Central memory CD4-positive, alpha-beta T cell (primary cell): ENCODE results near the gene KIF26B.

Experiments used
- DNase-seq: peaks from one replicate; pipeline ENCODE4 v3.0.0; 2022

The KIF26B gene

DNA sequence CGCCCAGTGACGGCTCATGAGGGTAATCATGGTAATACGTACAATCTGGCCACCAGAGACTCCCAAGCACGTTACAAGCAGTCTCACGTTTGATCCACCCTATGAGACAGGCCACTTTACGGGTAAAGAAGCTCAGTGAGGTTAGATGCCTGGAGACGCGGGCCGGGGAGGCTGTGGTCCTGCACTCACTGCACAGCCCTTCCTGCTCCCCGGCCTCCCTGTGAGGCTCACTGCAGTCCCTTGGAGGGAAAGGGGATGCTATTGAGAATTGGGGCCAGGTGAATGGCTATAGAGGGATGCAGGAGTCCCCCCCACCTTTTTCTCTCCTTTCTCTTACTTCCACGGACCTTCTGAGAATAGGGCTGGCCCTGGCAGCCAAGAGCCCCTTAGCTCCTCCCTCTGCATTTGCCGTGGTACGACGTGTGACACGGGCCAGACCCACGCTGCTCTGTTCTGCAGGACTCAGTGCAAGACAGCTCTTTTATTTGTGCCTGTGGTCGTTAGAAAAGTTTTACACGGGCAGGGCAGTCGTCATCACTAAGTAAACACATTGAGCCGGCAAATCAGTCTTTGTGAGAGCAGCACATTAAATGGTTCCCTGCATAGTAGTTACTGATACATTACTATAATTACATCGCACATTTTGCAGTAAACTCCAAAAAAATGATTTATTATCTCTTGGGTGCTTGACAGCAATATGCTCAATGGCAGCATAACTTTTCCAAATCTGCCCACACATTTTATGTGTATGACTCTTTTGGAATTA, 18.8 kb downstream of the KIF26B start:
- no peak for DNase-seq

GRCh38 chr1:245177071-245177900, 22.5 kb downstream of the KIF26B start:
- no peak for DNase-seq

- DNase-seq: no peak
Observed at GRCh38 chr1:245179706-245180105, 24.9 kb downstream of the KIF26B start.

GRCh38 chr1:245180496-245181157, 25.8 kb downstream of the KIF26B start:
- DNase-seq: no peak

DNA sequence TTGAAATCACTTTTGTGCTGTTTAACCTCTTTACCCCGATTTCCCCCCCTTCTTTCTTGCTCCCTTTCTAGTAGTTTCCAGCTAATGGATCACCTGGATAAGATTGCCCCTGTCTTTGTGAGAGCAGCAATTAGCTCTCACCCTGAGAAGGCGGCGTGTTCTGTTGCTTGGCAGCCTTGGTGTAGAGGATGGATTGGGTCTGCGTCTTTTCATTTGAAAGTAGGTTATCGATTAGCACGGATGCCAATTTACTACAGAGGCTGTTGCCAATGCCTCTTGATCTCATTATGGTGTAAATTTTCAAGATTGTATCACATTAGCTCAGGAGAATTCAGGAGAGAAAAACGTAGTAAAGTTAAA, 26.4 kb downstream of the KIF26B start:
- DNase-seq: no peak

DNA sequence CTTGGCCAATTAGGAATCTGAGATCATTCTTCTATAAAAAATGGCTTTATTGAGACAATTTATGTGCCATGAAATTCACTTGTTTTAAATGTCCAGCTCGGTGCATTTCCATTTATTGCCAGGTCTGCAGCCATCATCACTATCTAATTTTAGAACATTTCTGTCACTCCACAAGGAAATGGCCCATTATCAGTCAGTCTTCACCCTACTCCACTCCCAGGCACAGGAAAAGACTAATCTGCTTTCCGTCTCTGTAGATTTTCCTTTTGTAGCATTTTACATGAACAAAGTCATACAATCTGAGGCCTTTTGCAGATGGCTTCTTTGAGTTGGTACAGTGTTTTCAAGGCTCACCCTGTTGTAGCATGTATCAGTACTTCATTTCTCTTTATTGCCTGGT, 27.2 kb downstream of the KIF26B start:
- no peak for DNase-seq

- DNase-seq: no peak
Observed at GRCh38 chr1:245183429-245183828, 28.6 kb downstream of the KIF26B start.

DNA sequence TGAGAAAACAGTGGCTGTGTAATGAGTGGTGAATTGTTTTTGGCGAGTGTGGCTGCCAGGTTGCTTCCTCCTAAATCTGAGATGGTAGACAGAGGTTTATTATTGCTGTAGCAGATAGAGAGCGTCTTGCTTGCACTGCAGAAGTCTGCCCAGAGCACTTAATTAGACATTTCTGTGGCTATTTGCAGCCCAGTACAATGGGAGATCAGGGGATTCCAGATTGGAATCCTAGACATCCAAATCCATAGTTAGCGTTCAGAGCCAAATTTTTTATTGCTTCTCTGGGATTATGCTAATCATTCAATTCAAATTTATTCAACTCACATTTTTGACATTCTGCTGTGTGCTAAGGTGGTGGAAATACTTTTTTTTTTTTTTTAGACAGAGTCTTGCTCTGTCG, 30.0 kb downstream of the KIF26B start:
- DNase-seq: no peak

DNA sequence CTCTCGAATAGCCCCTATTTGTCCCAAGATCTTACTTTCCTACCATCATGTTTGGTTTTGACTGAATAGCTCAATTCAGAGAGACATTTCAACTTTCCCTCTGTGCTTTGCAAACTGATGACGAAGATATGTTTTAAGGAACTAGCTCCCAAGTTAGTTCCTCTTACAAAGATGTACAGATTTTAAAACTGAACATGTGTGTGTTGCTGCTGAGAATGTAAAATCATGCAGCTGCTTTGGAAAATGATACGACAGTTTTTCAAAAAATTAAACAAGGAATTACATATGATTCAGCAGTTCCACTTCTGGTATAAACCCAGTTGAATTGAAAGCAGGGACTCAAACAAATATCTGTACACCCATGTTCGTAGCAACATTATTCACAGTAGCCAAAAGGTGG, 33.6 kb downstream of the KIF26B start:
- no peak for DNase-seq

GRCh38 chr1:245195398-245195797, 40.6 kb downstream of the KIF26B start:
- DNase-seq: no peak

DNA sequence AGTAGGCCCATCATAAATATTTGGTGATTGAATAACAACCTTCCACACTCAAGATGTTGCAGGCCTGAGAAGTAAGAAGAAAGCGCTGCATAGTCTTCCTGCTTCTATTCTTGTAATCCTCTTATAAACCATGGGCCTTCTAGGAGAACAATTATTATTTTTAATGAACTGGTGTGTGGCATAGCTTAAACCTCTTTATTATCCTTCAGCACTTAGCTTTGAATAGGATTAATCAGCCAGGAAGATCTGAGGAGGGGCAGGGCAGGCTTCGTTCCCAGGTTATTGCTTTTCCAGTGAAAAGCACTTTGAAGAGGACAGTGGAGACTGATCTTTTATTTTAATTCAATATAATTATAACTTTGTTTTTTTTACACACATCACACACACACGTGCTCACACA, 42.3 kb downstream of the KIF26B start:
- DNase-seq: no peak

- DNase-seq: no peak
Observed at GRCh38 chr1:245197911-245198379, 43.2 kb downstream of the KIF26B start.

GRCh38 chr1:245198748-245199516, 44.1 kb downstream of the KIF26B start:
- no peak for DNase-seq

DNA sequence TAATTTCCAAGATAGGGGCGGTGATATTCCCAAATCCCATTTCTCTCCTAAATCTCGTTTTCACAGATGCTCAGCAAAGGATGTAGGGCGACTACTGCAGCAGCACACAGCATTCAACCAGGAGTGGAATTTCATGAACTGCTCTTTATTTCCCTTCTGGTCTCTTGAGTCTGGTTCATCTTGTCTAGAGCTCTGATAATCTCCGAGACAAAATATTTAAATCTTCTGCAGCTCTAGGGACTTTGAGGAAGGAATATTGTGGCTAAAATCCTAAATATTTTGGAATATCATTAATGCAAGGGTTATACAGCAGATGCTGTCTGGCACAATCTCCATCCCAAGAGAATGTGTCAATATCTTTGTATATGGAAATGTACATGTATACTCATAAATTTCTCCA, 45.4 kb downstream of the KIF26B start:
- DNase-seq: no peak

GRCh38 chr1:245201201-245201600, 46.4 kb downstream of the KIF26B start:
- DNase-seq: no peak

DNA sequence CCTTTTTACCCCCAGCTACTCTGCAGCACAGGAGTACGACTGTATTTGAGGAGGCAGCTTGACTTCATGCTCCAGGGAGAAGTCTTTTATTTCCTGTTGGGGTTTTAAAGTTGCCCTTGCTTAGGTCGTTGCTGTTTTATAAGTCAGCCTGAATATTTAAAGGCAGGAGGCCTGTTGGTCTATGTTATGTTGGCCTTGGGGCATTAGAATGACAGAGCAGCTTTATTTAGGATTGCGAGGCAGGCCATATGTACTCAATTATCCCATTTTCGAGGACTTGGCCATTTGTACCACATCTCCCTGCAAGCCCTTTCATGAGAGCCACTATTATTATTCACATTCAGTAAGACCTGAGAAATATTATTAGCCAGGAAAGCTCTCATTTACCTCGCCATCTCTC, 47.0 kb downstream of the KIF26B start:
- no peak for DNase-seq

- DNase-seq: no peak
Observed at GRCh38 chr1:245205396-245205795, 50.6 kb downstream of the KIF26B start.

- no peak for DNase-seq
Observed at GRCh38 chr1:245205864-245206263, 51.1 kb downstream of the KIF26B start.

DNA sequence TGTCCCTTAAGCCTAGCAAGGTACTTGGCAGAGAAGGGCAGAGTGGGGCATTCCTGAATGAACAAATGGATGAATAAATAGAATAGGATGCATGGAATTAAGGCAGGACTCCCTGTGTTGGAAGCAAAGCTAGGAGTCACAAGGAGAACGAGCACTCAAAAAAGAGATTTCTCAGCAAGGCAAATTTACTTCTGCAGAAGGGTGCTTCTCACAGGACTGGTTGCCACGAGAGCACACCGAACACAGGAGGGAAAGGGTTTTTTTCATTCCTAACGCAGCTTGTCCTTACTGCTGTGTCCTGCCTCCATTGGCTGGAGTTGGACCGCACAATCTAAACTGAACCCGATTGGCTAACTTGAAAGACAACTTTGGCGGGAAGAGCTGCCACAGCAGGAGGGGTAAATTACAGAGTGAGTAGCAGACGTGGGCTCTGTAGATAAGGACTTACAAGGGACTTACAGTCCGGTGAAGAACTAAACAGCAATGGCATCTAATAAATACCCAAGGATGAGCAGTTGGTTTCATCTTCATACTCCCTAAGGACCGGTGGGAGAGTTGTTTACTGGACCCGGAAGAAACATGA, 52.4 kb downstream of the KIF26B start:
- DNase-seq: no peak

DNA sequence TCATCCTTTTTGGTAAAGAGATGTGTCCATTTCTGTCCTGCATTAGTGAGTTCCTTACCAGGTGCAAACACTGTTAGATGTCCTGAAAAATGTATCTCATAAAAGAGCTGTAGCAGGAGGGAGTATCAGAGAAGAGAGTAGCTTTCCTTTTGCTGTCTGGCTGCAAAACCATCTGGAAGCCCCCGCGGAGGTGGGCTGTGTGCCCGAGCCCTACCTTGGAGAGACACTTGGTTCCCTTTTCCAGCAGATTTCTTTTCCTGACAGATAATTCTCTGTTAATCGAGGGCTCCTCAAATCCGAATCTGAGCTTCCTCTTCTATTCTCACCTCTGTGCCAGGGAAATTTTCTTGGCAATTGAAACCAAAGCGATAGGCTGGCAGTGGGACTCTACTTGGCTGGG, 53.0 kb downstream of the KIF26B start:
- no peak for DNase-seq

DNA sequence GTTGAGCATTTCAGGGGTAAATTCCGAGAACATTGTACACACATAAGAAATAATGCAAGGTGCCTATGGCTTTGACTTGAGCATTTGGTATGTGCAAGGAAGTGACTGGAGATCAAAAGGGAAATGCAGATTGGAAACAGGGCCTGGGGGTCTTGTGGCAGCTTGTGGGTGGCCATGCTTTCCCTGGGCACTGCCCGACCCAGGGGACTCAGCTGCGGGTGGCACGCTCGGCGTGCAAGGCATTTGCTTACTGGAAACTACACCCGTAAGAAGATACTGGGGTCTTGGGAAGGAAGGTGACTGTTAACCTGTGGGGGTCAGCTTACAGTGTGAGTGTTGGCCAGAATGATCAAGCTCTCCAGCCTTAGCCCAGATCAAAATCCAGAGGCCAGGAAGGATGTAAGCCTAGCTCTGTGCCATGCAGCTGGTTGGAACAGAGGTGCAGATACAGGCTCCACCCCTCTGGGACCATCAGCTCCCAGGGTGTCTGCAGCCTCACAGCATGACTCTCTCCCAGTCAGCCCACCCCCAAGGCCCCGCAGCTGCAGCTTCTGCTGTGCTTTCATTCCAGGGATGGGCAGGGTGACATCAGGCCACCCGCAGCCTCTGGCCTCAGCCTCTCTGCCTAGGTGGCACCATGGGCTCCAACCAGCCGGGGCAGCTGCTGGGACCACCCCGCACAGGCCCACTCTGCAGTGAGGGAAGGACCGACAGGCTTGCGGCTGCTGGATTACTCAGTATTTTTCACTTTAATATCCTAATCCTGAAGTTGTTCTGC, 55.1 kb downstream of the KIF26B start:
- no peak for DNase-seq
